ENCODE data around the gene PRRX2.

GRCh38 chr9:129671519-129671918, 6.1 kb downstream of the PRRX2 start:
- TF ChIP-seq, protein P1, sequence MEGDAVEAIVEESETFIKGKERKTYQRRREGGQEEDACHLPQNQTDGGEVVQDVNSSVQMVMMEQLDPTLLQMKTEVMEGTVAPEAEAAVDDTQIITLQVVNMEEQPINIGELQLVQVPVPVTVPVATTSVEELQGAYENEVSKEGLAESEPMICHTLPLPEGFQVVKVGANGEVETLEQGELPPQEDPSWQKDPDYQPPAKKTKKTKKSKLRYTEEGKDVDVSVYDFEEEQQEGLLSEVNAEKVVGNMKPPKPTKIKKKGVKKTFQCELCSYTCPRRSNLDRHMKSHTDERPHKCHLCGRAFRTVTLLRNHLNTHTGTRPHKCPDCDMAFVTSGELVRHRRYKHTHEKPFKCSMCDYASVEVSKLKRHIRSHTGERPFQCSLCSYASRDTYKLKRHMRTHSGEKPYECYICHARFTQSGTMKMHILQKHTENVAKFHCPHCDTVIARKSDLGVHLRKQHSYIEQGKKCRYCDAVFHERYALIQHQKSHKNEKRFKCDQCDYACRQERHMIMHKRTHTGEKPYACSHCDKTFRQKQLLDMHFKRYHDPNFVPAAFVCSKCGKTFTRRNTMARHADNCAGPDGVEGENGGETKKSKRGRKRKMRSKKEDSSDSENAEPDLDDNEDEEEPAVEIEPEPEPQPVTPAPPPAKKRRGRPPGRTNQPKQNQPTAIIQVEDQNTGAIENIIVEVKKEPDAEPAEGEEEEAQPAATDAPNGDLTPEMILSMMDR (IDR thresholded peaks at IDR 0.05): no peak
- no peak for TF ChIP-seq ZFX (IDR thresholded peaks at IDR 0.05; ENCODE audit: borderline replicate concordance)
